Stimulated activated CD4-positive, alpha-beta T cell treated with anti-CD3 and anti-CD28 coated beads, Interleukin-4, amount 100 ng/mL, for 4 hours (primary cell): ENCODE measurements around the gene AKAP13.
A peak's percentile ranks its signal among the peaks of the same experiment; 100 is the strongest.
"Not testable (repeated sequence)": the region's sequence is repeated elsewhere in the genome, so short reads cannot be mapped to it uniquely, and the experiment has no call there.

Source experiments
- DNase-seq, 2 experiments: peaks; one replicate each; pipeline ENCODE4 v3.0.0-alpha.2; 2020

Gene AKAP13

GRCh38 chr15:85633859-85634258 is 253.5 kb downstream of the AKAP13 start:
- no peak for DNase-seq

DNA sequence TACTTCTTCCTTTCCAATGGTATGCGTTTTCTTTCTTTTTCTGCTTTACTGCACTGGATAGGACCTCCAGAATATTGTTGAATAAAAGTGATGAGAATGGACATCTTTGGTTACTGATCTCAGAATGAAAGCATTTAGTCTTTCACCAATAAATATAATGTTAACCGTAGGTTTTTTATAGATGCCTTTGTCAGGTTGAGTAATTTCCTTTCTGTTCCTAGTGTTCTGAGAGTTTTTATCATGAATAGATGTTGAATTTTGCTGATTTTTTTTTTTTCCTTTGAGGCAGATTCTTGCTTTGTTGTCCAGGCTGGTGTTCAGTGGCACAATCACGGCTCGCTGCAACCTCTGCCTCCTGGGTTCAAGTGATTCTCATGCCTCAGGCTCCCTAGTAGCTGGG is 255.9 kb downstream of the AKAP13 start:
- DNase-seq: no peak

- DNase-seq: no peak
These were observed 259.5 kb downstream of the AKAP13 start for GRCh38 chr15:85639752-85640381.

GRCh38 chr15:85642065-85642692 is 261.8 kb downstream of the AKAP13 start:
- DNase-seq: no peak

DNA sequence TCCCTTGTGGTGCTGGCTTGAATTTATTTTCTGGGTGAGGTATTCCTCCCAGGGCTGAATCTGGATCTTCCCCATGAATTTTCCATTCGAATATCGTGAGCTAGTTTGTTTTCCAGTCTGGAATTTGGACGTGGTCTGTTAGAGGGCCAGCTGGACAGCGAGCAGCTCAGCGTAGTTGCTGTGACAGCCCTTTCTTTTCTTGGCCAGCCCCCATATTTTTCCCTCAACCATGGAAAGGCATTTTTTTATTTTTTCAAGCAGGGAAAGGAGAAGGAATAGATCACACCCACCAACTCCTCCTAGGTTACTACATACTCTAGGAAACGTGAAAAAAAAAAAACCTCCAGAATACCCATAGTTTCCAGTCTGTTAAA is 262.3 kb downstream of the AKAP13 start:
- DNase-seq: no peak

- DNase-seq: peak in 1 of 2 experiments; percentile 8
These were observed 266.2 kb downstream of the AKAP13 start for GRCh38 chr15:85646538-85647091.

- DNase-seq: peak in 1 of 2 experiments; percentile 25
These were observed 269.0 kb downstream of the AKAP13 start for GRCh38 chr15:85649372-85649771.

DNA sequence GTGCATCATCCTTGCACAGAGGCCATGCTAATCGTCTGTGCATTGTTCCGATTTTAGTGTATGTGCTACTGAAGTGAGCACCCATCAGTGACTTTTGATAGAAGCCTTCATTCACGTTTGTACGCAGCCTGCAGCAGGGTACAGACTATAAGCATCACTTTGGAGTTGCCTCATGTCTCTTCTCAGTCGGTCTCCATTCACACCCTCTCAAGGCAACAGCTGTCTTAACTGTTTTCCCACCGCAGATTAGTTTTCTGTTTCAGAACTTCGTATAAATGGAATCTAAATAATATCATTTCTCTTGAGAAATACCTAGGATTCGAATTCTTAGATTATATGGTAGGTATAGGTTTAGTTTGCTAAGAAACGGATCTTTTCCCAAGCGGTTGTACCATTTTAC is 271.1 kb downstream of the AKAP13 start:
- DNase-seq: no peak

- DNase-seq: no peak
These were observed 272.1 kb downstream of the AKAP13 start for GRCh38 chr15:85652457-85652856.

DNA sequence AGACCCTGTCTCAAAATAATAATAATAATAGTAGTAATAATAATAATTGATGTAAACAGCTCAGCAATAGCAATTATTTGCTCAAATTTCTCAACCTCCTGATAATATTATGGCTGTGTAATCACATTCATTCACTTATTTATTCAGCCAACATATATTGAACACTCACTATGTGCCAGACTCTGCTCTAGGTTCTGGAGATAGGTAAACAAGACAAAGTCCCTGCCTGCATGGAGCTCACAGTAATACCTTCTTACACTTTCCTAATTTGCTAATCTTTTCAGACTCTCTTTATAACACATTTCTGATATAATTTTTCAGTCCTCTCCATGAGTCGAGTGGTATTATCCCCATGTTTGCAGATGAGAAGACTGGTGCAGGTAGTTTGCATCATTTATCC is 276.7 kb downstream of the AKAP13 start:
- DNase-seq: no peak

DNA sequence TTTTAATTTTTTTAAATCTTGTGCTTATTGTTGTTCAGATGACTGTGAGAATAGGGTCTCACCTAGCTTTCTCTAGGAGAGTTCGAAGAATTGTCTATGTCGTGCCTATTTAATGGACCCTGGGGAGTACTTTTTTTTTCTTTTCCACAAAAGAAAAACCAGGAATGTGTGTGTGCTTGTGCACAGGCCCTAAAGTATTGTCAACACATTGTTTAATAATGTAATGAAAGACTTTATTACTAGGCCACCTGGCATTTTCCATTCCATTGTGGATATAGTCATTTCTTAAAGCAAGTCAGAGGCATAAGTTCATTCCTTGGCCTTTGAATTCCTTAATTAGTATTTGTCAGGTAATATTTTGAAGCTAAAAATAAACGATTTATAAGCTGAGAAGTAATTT is 278.4 kb downstream of the AKAP13 start:
- DNase-seq: no peak

- DNase-seq: no peak
These were observed 281.5 kb downstream of the AKAP13 start for GRCh38 chr15:85661859-85662258.

GRCh38 chr15:85665677-85666076 is 285.3 kb downstream of the AKAP13 start:
- not testable (repeated sequence) for DNase-seq

DNA sequence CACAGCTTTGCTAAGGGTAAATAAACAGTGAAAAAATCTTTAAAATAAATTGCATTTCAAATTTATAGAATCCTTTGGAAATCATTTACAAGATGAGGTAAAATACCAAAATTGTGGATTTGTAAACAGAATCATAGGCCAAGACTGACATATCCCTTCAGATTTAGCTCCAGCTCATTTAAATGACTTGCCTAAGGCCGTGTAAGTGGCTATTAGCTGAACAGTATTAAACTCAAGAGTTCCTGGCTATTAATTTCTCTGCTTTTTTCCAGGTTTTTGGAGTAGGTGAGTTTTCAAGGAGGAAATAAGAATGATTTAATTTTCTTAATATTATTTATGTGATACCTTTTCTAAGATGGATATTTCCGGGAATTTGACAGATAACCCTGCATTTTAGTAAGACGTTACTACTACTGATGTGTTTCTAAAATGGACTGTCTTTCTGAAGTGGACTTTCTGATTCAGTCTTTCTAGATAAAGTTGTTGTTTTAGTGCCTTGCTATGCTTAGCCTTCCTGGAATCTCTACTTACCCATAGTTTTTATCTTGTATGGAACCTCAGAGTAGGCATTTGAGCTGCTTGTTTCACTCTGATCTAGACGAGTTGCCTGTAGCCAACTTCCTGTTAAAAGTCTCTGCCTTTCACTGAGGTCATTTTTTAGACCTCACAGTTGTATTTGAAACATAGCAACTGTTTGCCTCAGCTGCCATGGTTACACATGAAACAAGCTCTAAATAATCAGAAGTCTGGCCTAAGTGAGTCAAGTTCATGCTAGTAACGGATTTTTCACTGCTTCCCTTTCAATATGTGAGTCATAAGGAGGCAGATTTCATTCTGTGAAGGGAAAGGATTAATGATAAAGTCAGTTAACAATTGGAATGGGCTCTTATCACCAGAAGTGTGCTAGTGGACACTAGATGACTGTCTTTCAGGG is 287.4 kb downstream of the AKAP13 start:
- peak in 1 of 2 experiments; percentile 56 for DNase-seq

DNA sequence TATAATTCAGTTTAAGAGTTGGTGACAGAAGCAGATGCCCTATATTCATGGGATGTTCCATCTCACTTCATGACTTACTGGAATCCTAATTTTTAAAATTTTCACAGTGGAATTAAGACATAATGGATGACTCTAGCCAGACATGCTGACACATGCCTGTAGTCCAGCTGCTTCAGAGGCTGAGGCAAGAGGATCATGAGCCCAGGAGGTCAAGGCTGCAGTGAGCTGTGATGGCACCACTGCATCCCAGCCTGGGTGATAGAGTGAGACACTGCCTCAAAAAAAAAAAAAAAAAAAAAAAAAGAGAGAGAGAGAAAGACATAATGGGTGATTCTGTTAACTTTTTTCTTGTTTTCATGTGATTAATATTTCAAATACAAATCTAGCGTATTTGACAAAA is 290.8 kb downstream of the AKAP13 start:
- DNase-seq: no peak

- DNase-seq: no peak
These were observed 292.1 kb downstream of the AKAP13 start for GRCh38 chr15:85672332-85673084.

GRCh38 chr15:85673326-85673725 is 292.9 kb downstream of the AKAP13 start:
- no peak for DNase-seq

DNA sequence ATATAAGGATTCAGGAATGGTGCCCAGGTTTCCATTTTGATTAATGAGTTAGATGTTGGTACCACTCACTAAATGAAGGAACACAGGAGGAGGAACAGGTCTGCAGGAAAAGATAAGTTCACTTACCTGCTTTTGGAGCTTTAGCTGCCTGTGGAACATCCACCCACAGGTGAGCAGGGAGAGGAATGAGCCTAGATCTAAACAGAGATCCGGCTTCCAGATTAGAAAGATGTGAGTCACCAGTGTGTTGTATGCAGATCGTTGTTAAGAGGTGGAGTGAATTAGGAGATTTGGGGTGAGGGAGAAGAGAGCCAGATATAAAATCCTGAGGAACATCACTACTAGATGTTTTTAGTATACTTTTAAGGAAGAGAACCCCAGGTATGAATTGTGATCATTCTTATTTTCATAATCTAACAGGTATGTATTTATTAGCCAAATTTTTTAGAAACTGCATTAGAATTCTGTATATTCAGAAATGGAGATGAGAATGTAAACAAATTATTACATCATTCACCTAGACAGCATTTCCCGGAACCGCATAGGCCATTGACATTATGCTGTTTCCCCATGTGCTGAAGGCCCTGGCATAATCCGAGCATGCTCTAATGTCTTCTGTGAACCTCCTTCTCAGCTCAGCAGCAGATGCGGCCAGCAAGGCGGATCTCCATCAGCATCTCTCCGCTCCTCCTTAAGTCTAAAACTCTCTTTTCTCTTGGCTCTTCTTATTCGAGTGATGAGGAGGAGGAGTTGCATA is 296.1 kb downstream of the AKAP13 start:
- DNase-seq: no peak

DNA sequence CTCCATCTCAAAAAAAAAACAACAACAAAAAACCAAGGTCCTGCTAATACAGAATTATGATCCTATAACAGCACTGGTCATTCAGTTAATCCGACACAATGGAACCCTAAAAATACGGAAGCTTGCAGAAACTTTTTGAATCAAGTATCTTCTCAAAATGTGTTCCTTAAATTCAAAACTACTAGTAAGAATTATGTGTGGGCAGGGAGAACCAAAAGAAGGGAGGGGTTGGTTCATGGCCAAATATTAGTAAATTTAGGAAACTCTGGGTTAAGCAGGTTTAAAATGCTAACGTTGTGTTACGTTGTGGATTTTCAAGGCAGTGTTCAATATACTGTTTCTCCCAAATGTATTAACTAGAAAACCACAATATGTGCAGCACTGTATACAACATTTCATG is 298.8 kb downstream of the AKAP13 start:
- no peak for DNase-seq

- DNase-seq: no peak
These were observed 301.0 kb downstream of the AKAP13 start for GRCh38 chr15:85681386-85681785.

- no peak for DNase-seq
These were observed 303.8 kb downstream of the AKAP13 start for GRCh38 chr15:85684174-85684710.

DNA sequence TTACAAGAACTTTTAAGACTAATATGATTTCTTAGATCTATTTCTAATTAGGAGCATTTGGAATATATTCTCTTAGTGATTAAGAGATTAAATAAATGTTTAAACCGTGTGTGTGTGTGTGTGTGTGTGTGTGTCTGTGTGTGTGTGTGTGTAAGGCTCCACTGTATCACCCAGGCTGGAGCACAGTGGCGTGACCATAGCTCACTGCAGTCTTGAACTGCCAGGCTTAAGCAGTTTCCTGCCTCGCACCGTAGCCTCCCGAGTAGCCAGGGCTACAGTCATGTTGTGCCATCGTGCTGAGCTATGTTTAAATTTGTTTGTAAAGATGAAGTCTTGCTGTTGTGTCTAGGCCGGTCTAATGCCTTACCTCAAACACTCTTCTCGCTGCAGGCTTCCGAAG is 305.0 kb downstream of the AKAP13 start:
- DNase-seq: no peak
